Panc1 (cell line): ENCODE data around the gene DLGAP1.

ENCODE experiments used
- POLR2AphosphoS5 ChIP-seq: IDR thresholded peaks from 2 replicates; pipeline ENCODE4 v1.6.1; 2012; ENCODE audit warnings: mild to moderate bottlenecking, low read depth, low read length, moderate library complexity
- TF ChIP-seq, protein P1 (sequence below): fragments of 450-650 bp; IDR thresholded peaks from 2 replicates; pipeline ENCODE4 v1.5.1; 2017; ENCODE audit warnings: mild to moderate bottlenecking
- TF ChIP-seq, protein P2 (sequence below), 2 experiments: IDR thresholded peaks; 2 replicates each; pipeline ENCODE4 v1.6.1; 2011 to 2012; ENCODE audit warnings: low read depth in 2 of 2, control low read depth in 1 of 2, low read length in 1 of 2, mild to moderate bottlenecking in 1 of 2, moderate library complexity in 1 of 2; ENCODE audit not compliant: insufficient read depth in 1 of 2

DNA sequence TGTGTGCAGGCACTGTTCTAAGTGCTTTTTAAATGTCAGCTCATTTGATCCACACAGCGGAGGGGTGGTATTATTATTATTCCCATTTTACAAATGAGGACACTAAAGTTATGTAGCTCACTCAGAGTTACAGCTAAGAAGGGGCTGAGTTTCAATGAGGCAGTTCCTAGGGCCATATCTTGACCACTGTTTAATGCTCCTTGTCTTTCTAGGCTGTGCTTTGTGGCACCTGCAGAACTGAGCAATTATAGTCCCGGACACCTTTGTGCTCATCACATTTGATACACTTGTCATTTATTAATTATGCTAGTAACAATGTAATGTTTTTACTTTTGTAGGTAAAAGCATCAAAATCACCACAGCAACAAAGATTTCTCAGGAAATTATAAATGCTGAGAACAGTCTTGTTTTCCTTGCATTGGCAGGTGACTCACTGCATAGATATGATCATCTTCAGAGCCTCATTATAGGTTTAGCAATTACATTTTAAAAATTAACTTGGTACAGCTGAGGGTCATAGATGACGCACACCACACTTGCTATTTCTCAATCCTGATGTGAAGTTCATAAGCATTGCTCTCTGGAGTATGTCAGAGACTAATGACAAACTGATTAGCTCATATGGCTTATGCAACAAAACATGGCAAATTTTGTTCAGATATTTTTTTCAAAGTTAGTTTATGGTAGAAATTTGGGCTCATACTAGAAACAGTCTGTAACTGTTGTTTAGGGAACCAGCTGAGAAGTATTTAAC, 638.3 kb downstream of the DLGAP1 start:
- TF ChIP-seq, protein P1, sequence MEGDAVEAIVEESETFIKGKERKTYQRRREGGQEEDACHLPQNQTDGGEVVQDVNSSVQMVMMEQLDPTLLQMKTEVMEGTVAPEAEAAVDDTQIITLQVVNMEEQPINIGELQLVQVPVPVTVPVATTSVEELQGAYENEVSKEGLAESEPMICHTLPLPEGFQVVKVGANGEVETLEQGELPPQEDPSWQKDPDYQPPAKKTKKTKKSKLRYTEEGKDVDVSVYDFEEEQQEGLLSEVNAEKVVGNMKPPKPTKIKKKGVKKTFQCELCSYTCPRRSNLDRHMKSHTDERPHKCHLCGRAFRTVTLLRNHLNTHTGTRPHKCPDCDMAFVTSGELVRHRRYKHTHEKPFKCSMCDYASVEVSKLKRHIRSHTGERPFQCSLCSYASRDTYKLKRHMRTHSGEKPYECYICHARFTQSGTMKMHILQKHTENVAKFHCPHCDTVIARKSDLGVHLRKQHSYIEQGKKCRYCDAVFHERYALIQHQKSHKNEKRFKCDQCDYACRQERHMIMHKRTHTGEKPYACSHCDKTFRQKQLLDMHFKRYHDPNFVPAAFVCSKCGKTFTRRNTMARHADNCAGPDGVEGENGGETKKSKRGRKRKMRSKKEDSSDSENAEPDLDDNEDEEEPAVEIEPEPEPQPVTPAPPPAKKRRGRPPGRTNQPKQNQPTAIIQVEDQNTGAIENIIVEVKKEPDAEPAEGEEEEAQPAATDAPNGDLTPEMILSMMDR = no peak
- TF ChIP-seq POLR2AphosphoS5 = no peak
- TF ChIP-seq, protein P2, sequence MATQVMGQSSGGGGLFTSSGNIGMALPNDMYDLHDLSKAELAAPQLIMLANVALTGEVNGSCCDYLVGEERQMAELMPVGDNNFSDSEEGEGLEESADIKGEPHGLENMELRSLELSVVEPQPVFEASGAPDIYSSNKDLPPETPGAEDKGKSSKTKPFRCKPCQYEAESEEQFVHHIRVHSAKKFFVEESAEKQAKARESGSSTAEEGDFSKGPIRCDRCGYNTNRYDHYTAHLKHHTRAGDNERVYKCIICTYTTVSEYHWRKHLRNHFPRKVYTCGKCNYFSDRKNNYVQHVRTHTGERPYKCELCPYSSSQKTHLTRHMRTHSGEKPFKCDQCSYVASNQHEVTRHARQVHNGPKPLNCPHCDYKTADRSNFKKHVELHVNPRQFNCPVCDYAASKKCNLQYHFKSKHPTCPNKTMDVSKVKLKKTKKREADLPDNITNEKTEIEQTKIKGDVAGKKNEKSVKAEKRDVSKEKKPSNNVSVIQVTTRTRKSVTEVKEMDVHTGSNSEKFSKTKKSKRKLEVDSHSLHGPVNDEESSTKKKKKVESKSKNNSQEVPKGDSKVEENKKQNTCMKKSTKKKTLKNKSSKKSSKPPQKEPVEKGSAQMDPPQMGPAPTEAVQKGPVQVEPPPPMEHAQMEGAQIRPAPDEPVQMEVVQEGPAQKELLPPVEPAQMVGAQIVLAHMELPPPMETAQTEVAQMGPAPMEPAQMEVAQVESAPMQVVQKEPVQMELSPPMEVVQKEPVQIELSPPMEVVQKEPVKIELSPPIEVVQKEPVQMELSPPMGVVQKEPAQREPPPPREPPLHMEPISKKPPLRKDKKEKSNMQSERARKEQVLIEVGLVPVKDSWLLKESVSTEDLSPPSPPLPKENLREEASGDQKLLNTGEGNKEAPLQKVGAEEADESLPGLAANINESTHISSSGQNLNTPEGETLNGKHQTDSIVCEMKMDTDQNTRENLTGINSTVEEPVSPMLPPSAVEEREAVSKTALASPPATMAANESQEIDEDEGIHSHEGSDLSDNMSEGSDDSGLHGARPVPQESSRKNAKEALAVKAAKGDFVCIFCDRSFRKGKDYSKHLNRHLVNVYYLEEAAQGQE (IDR thresholded peaks at IDR 0.05; ENCODE audit: insufficient read depth in 1 of 2, low read depth in 2 of 2, low read length in 1 of 2) = no peak
